GM12875 (cell line): ENCODE measurements around the gene TMEM209.
"Not testable (repeated sequence)": the region's sequence is repeated elsewhere in the genome, so short reads cannot be mapped to it uniquely, and the experiment has no call there.

Experiments
- H3K4me3 ChIP-seq: one replicate; pipeline ENCODE4 v1.5.1; 2011; ENCODE audit warnings: low read depth, low read length, control low read depth
- TF ChIP-seq, protein P1 (sequence below): IDR thresholded peaks from 2 replicates; pipeline ENCODE4 v1.5.1; 2011; ENCODE audit warnings: low read depth, mild to moderate bottlenecking, control low read depth, inconsistent platforms, low read length, moderate library complexity, borderline replicate concordance; ENCODE audit not compliant: insufficient read depth

TMEM209 gene

DNA sequence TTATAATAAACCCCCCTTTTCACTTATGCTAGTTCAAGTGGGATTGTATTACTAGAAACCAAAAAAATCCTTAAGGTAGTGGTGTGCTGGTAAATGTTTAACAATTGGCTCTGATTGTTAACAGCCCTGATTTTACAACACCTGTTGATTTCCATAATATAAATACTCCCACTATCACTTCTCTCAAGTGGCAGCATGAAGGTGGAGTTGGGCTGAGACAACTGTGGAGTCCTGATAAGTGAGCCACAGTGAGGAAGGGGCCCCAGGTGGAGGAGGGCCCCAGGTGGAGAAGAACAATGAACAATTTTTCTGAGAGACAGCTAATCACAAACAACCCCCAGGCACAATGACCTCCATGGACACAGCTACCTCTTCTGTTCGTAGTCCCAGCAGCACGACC lies 28.9 kb upstream of the TMEM209 start:
- TF ChIP-seq, protein P1, sequence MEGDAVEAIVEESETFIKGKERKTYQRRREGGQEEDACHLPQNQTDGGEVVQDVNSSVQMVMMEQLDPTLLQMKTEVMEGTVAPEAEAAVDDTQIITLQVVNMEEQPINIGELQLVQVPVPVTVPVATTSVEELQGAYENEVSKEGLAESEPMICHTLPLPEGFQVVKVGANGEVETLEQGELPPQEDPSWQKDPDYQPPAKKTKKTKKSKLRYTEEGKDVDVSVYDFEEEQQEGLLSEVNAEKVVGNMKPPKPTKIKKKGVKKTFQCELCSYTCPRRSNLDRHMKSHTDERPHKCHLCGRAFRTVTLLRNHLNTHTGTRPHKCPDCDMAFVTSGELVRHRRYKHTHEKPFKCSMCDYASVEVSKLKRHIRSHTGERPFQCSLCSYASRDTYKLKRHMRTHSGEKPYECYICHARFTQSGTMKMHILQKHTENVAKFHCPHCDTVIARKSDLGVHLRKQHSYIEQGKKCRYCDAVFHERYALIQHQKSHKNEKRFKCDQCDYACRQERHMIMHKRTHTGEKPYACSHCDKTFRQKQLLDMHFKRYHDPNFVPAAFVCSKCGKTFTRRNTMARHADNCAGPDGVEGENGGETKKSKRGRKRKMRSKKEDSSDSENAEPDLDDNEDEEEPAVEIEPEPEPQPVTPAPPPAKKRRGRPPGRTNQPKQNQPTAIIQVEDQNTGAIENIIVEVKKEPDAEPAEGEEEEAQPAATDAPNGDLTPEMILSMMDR: no peak
- H3K4me3 ChIP-seq: no peak overlapping the region

DNA sequence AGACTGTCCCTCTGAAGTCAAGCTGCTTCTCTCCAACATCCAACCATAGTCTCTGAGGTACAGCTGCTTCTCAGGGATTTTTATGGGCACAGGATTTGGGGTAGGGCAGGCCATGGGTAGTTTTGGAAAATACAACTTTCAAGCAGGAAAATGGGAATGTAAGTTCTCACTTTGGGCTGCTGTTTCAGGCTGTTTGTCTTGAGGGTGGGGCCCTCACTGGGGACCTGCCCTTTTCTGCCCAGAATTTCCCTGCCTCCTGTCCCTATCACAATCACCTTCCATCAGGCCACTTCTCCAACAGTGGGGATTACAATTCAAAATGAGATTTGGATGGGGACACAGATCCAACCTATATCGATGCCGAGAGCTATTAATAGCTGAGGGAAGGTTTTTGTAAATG lies 27.0 kb upstream of the TMEM209 start:
- H3K4me3 ChIP-seq: no peak overlapping the region
- TF ChIP-seq, protein P1: no peak

DNA sequence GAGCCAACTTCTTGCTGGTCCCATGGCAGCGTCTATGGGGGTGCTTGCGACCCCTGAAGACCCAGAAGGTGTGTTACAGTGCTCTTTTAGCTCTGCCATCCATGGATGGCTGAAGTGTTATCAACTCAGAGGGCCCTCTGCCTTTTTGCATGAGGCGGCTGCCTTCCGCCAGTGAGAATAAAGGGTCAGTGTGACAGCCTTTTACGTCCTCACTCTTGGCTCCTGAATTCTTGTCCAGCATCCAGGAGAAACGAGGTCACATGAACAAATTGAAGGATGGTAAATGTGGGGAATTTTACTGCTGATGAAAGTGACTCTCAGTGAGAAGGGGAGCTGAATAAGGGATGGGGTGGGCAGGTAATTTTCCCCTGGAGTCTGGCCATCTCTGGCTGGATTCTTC lies 26.6 kb upstream of the TMEM209 start:
- no peak overlapping the region for H3K4me3 ChIP-seq
- TF ChIP-seq, protein P1: no peak

DNA sequence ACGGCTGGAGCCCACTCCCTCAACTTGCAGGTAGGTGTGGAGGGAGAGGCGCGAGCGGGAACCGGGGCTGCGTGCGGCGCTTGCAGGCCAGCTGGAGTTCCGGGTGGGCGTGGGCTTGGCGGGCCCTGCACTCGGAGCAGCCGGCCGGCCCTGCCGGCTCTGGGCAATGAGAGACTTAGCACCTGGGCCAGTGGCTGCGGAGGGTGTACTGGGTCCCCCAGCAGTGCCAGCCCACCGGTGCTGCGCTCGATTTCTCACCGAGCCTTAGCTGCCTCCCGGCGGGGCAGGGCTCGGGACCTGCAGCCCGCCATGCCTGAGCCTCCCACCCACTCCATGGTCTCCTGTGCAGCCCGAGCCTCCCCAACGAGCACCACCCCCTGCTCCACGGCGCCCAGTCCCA lies 24.8 kb upstream of the TMEM209 start:
- not testable (repeated sequence) for H3K4me3 ChIP-seq

DNA sequence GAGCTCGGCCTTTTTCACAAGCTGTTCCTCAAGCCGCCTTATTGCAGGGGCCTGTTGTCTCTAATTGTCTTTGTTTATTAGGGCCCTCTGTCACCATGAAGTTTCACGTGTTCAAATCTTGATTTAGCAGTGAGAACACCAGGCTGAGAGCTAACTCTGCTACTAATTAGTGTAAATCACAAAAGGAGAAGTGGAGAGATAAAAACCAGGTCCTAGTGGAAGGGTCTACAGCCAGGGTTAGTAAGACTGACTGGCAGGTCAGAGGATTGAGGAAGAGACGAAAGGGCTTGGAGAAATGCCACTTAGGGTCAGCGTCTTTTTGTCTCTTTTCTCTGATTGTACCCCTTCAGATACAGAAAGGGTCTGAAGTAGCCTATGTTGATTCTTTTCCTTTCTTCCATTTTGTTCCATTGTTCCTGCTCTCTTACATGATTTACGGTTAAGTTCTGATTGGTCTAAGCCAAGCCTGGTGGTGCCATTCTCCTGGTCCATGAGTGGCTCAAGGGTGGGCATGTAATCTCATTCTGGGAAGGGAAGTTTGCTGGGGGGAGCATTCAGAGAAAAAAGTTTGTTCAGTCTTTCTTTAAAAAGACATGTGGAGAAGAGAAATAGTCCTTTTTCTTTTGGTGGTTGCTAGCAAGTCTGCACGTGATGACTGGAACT lies 23.8 kb upstream of the TMEM209 start:
- TF ChIP-seq, protein P1: no peak

DNA sequence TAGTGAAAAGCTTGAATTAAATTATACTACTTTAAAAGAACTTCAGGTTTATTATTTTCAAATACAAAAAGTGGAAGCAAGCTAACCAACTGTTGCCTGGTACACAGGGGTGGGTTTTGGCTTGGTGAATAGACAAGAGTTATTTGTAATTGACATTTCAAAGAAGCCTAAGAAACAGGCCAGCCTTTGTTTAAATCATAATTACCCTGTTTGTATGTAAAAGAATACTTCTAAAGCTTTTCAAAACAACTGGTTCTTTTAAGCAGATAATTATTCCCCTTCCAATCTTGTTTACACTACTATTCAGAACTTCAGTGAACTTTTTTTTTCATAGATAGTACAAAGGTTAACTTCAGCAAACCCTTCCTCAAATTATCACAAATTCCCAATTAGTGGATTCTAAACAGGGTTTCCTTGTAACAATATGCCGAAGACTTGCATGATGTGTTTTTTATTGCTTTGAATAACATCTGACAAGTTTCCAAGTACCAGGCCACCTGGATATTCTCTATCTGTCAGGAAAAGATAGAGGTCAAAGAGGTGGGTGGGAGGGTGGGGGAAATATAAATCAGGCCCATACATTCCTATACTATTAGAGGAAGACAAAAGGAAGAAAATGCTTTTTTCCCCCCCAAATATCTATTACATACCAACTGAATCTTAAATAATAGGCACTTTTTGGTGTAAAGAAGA lies 22.8 kb upstream of the TMEM209 start:
- TF ChIP-seq, protein P1: no peak

More for the DNA sequence above, 23.8 kb upstream of the TMEM209 start:
- no peak overlapping the region for H3K4me3 ChIP-seq

DNA sequence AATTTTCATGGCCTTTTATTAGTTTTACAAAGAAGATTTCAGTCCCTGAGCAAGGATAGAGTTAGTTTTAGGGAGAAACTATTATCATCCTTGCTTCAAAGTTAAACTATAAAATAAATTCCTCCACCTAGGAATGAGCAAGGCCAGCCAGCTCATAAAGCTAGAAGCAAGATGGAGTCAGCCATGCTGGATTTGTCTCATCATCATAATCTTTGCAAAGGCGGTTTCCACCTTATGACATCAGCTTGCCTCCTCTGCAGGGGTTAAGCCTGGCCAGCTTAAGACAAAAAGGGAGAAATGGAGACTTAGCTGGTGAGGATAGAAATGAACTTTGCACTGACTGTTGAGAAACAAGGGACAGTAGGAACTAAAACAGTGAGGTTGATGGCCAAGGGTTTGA lies 21.1 kb upstream of the TMEM209 start:
- no peak overlapping the region for H3K4me3 ChIP-seq
- TF ChIP-seq, protein P1: no peak

More for the DNA sequence above, 22.8 kb upstream of the TMEM209 start:
- no peak overlapping the region for H3K4me3 ChIP-seq

DNA sequence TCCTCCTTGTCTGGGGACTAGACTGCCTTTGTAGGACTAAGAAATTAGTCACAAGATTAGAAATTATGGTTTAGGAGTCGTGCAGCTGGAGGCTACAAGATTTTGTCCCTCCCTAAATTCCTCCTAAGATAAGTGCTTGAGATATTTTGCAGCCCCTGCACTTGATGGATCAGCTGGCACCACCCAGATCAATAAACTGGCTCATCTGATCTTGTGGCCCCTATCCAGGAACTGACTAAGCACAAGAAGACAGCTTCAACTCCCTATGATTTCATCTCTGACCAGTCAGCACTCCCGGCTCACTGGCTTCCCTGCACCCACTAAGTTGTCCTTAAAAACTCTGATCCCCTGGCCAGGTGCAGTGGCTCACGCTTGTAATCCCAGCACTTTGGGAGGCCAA lies 19.7 kb upstream of the TMEM209 start:
- H3K4me3 ChIP-seq: not testable (repeated sequence)
